Measurements from ENCODE around the gene MTMR3.

The MTMR3 gene

GRCh38 chr22:29917052-29917902, 34.3 kb downstream of the MTMR3 start:
- DNase-seq = peak; percentile 65

DNA sequence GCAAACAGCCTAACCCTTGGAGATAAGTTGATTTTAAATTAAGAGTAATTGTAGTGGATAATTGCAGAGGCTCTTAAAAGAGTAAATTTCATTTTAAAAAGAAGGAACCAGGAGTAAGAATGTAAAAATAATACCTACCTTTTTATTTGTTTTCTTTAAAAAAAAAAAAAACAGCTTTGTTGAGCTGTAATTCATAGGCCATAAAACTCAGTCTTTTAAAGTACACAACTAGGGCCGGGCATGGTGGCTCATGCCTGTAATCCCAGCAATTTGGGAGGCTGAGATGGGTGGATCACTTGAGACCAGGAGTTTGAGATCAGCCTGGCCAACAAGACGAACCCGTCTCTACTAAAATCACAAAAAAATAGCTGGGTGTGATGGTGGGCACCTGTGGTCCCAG, 42.4 kb downstream of the MTMR3 start:
- DNase-seq = no peak

DNA sequence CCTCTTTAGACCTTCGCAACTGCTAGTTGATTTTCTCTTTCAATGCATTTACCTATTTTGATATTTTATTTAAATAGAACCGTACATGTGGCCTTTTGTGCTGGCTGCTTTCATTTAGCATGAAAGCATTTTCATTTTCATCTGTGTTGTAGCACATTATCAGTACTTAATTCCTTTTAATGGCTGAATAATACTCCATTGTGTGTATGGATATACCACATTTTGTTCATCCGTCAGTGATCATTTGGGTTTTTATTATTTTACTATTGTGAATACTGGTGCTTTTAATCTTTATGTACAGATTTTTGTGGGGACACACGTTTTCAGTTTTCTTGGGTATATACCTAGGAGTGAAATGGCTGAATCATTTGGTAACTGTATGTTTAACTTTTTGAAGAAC, 43.1 kb downstream of the MTMR3 start:
- DNase-seq = no peak

GRCh38 chr22:29932136-29932535, 49.2 kb downstream of the MTMR3 start:
- DNase-seq = peak; percentile 25

- DNase-seq = no peak
These were observed 50.6 kb downstream of the MTMR3 start for GRCh38 chr22:29933619-29934018.

DNA sequence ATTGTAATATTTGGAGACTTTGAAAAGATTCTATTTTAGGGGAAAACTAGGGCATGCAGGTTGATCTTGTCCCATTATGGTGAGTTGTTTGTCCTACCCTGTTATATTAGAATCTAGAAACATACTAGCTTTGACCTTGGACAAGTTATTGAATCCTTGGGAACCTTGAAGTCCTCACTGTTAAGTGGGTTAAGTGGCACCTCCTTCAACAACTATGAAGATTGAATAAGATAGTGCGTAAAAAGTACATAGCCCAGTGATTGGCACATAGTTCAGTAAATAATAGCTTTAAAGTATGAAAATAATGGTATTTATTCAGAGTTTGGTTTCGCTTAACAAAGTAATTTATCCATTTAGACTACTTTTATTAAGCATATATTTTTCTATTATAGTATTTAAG, 51.6 kb downstream of the MTMR3 start:
- DNase-seq = no peak

DNA sequence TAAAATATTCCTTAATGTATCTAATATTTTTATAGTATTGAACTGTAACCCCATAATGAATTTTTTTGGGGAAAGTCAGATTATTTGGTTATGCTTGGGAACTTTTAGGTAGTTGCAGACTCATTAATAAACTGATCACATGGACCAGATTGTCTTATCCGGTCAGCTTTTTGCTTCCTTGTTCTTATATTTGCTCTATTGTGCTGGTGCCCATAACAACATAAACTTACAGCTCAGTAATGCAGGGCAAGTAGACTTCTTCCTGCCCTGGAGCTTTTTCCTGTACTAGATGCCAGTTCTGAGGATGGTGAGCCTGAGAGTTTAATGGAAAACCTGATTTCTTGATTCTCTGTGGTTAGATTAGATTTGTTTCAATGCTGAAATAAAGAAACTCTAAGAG, 53.2 kb downstream of the MTMR3 start:
- no peak for DNase-seq

DNA sequence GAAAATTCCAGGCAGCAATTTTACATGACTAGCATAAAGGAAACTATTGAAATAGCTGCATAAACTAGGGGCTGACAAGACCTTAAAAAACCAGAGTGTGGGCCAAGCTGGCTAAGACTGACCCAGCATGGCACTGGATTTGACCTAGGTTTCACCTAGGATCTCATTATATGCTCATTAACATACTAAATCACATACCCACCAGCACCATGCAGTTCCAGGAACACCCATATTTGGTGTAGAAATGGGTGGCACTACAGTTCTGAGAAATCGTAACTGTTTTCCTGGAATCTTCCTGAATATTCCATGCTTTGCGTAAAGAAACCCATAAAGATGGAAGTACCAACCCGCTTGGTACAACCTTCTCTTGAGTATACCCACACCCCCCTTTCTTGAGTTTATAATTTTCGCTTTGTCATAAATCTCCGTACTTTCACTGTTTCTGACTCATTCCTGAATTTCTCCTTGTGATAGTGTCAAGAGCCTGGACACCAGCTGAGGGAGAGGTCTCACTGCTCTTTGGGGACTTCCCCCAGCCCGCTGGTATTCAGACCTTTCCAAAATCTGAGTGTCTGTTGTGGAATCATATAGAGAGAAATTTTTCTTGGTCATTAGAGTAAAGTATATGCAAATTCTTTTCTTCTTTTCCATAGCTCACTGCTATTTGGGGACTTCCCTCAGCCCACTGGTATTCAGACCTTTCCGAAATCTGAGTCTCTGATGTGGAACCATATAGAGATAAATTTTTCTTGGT, 55.1 kb downstream of the MTMR3 start:
- no peak for DNase-seq

DNA sequence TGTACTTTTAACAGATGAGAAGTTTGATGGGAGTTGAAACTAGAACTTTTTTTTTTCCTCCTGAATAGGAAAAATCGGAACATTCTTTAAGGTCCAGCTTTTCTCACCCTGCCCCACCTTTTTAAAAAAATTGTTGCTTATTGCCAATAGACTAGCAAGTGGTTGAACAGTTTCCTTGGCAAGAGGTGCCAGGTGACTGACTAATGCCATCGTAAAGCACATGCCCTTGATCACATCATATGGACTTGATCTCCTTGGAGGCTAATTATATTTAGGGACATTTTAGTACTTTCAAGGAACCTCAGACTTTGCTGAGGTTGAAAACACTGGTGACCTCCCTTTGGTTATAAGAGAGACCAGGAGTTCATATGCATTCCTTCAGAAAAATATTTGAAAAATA, 57.6 kb downstream of the MTMR3 start:
- DNase-seq = no peak

DNA sequence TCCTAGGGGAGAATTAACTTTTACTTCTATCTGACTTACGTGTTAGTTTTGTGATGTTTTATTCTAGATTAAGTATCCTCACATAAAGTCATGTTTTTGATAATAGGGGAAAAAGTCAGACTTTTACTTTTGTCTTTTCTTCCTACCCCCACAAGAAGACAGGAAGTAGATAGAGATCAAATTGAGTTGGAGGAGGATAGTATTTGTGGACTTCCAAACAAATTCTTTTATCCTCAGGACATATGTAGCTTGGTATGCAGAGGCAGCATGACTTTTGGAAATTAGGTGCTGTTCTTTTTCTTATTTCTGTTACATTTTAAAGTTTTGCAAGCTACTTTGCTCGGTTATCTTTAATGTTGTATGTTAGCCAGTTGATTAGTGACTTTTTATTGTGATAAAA, 61.4 kb downstream of the MTMR3 start:
- DNase-seq = no peak

DNA sequence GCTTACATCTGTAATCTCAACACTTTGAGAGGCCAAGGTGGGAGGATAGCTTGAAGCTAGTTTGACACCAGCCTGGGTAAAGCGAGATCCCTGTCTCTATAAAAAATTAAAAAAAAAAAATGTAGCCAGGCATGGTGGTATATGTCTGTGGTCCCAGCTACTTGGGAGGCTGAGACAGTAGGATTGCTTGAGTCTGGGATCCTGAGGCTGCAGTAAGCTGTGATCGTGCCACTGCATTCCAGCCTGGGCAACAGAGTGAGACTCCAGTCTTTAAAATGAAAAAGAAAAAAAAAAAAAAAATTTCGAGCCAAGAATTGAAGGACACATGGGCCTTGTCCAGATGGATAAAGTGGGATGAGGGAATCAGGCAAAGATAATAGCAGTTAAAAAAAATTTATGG, 62.5 kb downstream of the MTMR3 start:
- DNase-seq = no peak

- no peak for DNase-seq
These were observed 63.2 kb downstream of the MTMR3 start for GRCh38 chr22:29946220-29946619.

- no peak for DNase-seq
These were observed 64.7 kb downstream of the MTMR3 start for GRCh38 chr22:29947410-29948384.

DNA sequence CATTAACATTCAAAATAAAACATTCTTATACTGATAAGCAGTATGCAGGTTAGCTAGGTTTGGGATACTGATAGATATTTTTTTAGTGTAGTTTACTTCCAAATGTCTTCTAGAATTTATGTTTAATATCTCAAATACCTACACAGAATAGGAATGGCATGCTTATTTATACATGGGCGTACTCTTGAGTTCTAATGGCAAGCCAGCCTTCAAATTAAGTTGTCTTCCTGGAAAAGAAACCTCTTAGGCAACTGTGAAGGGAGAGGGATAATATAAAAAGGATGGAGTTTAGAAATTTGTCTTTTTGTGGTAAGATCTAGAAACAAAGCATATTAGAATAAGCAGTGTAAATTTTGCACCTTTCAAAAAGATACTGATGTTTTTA, 65.4 kb downstream of the MTMR3 start:
- no peak for DNase-seq

DNA sequence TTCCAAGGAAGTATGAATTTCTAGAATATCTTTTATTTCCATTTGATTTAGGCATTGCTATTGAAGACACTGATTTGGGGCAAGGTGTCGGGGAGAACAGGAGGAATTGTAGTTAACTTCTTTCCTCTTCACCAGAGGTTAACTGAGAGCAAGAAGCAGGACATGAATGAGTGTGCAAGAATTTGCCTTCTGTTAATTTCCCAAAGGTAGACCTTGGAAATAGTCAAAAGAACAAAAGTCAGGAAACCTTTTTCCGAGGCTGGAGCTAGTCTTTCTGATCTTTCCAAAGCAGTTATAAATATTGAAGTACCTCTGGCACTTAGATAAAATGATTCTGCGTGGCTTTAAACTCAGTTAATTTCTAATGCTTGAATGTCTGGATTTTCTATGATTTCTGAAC, 66.9 kb downstream of the MTMR3 start:
- no peak for DNase-seq

GRCh38 chr22:29951791-29952413, 68.9 kb downstream of the MTMR3 start:
- no peak for DNase-seq

- no peak for DNase-seq
These were observed 71.4 kb downstream of the MTMR3 start for GRCh38 chr22:29954203-29954855.

- no peak for DNase-seq
These were observed 73.7 kb downstream of the MTMR3 start for GRCh38 chr22:29956680-29957079.

GRCh38 chr22:29958170-29958569, 75.2 kb downstream of the MTMR3 start:
- no peak for DNase-seq

- DNase-seq = no peak
These were observed 81.8 kb downstream of the MTMR3 start for GRCh38 chr22:29964776-29965175.

GRCh38 chr22:29967461-29967860, 84.5 kb downstream of the MTMR3 start:
- no peak for DNase-seq

GRCh38 chr22:29971607-29972006, 88.6 kb downstream of the MTMR3 start:
- peak; percentile 17 for DNase-seq

All from NCI-H69 (cell line).